HG03045 (cell line): ENCODE data around the gene EIF4G1.
"Not testable (repeated sequence)": the region's sequence is repeated elsewhere in the genome, so short reads cannot be mapped to it uniquely, and the experiment has no call there.

ENCODE experiments used
- ATAC-seq: cut with Tn5 transposase; IDR thresholded peaks from one replicate; pipeline ENCODE4 v1.9.1; 2021; ENCODE audit warnings: mild to moderate bottlenecking, moderate library complexity; ENCODE audit not compliant: unreplicated experiment

The EIF4G1 gene, protein sequence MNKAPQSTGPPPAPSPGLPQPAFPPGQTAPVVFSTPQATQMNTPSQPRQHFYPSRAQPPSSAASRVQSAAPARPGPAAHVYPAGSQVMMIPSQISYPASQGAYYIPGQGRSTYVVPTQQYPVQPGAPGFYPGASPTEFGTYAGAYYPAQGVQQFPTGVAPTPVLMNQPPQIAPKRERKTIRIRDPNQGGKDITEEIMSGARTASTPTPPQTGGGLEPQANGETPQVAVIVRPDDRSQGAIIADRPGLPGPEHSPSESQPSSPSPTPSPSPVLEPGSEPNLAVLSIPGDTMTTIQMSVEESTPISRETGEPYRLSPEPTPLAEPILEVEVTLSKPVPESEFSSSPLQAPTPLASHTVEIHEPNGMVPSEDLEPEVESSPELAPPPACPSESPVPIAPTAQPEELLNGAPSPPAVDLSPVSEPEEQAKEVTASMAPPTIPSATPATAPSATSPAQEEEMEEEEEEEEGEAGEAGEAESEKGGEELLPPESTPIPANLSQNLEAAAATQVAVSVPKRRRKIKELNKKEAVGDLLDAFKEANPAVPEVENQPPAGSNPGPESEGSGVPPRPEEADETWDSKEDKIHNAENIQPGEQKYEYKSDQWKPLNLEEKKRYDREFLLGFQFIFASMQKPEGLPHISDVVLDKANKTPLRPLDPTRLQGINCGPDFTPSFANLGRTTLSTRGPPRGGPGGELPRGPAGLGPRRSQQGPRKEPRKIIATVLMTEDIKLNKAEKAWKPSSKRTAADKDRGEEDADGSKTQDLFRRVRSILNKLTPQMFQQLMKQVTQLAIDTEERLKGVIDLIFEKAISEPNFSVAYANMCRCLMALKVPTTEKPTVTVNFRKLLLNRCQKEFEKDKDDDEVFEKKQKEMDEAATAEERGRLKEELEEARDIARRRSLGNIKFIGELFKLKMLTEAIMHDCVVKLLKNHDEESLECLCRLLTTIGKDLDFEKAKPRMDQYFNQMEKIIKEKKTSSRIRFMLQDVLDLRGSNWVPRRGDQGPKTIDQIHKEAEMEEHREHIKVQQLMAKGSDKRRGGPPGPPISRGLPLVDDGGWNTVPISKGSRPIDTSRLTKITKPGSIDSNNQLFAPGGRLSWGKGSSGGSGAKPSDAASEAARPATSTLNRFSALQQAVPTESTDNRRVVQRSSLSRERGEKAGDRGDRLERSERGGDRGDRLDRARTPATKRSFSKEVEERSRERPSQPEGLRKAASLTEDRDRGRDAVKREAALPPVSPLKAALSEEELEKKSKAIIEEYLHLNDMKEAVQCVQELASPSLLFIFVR (N-terminal part only)

DNA sequence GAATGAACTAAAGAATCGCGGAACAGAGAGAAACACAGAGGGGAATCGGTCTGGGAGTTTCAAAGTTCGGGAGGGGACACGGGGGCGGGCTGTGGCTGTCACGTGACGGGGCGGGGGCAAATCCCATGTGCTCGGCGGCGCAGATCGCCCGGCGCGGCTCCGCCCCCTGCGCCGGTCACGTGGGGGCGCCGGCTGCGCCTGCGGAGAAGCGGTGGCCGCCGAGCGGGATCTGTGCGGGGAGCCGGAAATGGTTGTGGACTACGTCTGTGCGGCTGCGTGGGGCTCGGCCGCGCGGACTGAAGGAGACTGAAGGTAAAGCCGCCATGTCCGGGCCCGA is at the start of gene EIF4G1:
TSS of gene EIF4G1 (plus strand) at position 244 of the 337 bp plus-strand sequence. CDS start 1,191 bp downstream, outside the sequence.
- ATAC-seq, result peak; percentile 86

DNA sequence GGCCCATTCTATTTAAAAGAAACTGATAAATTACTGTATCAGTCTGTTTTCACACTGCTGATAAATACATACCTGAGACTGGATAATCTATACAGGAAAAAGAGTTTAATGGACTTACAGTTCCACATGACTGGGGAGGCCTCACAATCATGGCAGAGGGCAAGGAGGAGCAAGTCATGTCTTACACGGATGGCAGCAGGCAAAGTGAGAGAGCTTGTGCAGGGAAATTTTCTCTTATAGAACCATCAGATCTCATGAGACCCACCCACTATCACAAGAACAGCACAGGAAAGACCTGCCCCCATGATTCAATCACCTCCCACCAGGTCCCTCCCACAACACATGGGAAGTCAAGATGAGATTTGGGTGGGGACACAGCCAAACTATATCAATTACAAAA is 47.2 kb upstream of the EIF4G1 start:
- not testable (repeated sequence) for ATAC-seq

DNA sequence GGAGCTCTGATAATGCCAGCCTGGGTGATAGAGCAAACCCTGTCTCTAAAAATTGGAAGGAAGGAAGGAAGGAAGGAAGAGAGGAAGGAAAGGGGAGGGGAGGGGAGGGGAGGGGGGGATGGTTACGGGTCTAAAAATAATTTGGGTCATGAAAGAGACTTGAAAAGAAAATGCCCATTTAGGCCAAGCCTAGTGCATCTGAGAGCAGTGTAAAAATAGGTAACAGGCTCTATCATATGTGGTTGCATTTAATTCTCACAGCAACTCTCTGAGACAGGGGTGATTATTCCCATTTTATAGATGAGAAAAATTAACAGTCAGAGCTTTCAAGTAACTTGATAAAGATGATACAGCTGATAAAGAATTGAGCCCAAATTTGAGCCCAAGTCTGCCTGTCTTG is 42.1 kb upstream of the EIF4G1 start:
- ATAC-seq, result no peak

DNA sequence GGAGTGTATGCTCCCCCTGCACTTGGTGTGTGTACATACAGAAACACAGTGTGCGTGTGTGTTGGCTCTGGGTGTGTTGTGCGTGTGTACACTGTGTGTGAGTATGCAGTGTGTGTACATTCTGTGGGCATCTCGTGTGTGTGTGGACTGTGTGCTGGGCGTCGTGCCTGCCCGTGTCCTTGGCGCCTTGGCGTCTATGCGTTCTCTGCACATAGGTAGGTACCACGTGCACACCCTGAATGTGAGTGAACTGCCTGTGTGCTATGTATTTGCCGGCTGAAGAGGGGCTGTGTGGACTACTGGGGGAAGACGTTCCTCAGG is 39.1 kb upstream of the EIF4G1 start:
- no peak for ATAC-seq

DNA sequence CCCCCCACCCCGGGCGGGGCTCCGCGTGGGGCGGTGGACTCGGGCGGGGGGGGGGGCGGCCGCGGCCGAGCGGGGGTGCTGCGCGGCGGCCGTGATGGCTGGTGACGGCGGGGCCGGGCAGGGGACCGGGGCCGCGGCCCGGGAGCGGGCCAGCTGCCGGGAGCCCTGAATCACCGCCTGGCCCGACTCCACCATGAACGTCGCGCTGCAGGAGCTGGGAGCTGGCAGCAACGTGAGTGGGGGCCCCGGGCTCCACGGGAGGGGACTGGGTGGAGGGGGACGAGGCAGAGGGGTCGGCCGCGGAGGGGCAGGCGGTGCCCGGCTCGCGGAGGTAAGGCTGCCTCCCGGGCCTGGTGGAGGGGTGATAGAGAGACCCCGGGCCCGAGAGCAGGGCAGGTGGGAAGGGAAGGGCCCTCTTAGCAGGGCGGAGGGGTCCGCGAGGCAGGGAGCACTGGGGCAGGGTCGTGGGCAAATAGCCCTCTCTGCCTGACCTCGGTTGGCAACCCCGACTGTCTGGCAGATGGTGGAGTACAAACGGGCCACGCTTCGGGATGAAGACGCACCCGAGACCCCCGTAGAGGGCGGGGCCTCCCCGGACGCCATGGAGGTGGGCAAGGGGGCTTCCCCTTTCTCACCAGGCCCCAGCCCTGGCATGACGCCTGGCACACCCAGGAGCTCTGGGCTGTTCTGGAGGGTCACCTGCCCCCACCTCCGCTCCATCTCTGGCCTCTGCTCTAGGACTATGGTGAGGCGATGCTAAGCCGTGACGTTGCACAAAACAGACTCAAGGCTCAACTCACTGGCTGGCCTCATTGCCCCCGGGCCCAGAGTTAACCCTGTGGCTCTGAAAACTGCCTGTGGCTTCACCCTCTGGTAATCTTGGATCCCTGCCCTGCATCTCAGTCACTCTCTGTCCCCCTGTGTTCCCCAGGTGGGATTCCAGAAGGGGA is 38.2 kb upstream of the EIF4G1 start, which contains the start of gene ECE2:
TSS of gene ECE2 (plus strand) at position 62 of the 950 bp plus-strand sequence. CDS start at position 194, 132 bp downstream.
- no peak for ATAC-seq

DNA sequence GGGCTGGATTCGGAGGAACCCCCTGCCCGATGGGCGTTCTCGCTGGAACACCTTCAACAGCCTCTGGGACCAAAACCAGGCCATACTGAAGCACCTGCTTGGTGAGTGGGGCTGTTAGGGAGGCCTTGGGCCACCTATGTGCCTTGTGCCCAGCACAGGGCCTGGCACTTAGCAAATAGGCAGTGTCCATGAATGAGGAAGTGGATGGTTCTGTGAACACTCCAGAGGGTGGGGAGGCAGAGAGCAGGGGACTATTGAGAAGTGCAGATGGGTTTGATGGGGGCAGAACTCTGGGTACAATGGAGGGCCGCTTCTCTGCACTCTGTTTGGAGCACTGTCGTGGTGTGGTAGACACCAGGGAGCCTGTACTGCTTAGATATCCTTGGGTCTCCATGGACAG is 37.0 kb upstream of the EIF4G1 start:
- no peak for ATAC-seq

DNA sequence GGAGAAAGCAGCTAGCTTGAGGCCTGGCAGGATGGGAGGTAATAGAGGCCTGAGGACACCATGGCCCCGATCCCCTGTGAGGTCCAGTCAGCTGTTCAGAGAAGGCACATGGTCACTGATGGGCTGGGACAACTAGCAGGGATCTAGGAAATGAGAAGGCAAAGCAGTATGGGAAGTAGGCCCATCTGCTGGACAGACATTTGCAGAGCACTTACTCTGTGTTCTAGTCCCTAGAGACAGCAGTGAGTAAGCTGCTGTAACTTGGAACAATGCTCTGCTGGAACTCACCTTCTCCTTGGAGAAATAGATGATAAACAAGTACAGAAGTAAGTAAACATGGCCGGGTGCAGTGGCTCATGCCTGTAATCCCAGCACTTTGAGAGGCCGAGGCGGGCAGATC is 31.5 kb upstream of the EIF4G1 start:
- ATAC-seq, result no peak

DNA sequence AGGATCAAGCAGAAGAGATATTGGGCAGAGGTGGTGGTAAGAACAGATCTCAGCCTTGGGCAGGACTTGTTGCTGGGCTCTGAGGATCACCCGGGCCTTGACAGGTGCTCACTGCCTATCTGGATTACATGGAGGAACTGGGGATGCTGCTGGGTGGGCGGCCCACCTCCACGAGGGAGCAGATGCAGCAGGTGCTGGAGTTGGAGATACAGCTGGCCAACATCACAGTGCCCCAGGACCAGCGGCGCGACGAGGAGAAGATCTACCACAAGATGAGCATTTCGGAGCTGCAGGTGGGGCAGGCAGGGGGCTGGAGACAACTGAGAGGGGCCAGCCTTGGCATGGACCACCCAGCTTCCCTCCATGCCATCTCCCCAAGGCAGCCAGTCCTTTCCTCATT is 30.7 kb upstream of the EIF4G1 start:
- no peak for ATAC-seq

DNA sequence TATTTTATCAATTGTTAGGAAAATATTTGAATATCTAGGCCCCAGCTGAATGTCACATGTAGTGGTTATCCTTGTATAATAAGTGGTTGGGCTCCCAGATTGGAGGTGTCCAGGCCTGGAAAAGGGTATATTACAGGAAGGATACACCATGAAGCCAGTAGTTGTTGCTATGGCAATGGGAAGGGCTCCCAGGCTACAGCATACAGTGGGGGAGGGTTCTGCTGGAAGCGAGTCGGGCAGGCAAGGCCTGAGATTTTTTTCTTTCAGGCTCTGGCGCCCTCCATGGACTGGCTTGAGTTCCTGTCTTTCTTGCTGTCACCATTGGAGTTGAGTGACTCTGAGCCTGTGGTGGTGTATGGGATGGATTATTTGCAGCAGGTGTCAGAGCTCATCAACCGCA is 29.7 kb upstream of the EIF4G1 start:
- ATAC-seq, result no peak

DNA sequence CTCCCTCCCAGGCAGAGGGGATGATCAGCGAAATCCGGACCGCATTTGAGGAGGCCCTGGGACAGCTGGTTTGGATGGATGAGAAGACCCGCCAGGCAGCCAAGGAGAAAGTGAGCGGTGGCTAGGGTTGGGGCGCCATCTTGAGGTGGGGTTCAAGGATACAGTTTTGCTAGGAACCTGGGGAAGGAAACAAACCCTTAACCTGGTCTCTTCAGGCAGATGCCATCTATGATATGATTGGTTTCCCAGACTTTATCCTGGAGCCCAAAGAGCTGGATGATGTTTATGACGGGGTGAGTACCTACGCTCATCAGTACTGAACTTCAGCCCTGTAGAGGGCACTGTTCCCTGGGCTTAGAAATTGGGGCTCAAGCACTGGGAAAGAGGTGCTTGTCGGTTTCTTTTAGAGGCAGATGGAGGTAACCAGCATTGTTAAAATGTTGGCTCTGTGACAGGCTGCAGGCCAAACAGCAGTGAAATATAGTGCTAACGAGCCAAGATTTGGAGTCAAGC is 24.9 kb upstream of the EIF4G1 start:
- ATAC-seq, result no peak

DNA sequence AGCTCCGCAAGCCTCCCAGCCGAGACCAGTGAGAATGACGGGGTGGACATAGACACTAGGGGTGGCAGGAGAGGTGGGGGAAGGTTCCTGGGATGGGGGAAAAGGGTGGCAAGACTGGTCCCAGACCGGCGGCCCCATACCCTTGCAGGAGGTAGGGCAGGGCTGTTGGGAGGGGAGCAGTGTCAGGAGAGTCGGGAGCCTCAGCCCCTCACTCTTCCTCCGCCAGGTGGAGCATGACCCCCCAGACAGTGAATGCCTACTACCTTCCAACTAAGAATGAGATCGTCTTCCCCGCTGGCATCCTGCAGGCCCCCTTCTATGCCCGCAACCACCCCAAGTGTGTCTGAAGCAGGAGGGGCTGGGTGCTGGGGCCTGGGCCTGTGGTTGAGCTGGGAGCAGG is 24.1 kb upstream of the EIF4G1 start:
- ATAC-seq, result no peak

DNA sequence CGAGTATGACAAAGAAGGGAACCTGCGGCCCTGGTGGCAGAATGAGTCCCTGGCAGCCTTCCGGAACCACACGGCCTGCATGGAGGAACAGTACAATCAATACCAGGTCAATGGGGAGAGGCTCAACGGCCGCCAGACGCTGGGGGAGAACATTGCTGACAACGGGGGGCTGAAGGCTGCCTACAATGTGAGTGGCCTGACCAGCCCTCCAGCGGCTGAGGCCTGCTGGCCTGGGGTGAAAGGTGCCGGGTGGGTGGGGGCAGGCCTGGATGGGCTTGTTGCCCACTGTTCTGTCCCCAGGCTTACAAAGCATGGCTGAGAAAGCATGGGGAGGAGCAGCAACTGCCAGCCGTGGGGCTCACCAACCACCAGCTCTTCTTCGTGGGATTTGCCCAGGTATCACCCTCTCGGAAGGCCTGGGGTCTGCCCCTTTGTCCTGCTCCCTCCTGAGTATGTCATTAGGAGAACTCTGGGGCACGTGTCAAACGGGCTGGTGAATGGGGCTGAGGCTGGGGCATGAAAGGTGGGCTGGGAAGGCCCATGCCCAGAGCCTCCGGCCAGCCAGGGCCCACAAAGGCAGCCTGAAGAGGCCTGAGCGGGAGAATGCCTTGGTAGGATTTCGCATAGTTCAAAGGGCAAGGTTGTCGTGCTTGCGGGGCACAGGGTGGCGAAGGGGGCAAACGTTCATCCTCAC is 23.2 kb upstream of the EIF4G1 start:
- no peak for ATAC-seq

DNA sequence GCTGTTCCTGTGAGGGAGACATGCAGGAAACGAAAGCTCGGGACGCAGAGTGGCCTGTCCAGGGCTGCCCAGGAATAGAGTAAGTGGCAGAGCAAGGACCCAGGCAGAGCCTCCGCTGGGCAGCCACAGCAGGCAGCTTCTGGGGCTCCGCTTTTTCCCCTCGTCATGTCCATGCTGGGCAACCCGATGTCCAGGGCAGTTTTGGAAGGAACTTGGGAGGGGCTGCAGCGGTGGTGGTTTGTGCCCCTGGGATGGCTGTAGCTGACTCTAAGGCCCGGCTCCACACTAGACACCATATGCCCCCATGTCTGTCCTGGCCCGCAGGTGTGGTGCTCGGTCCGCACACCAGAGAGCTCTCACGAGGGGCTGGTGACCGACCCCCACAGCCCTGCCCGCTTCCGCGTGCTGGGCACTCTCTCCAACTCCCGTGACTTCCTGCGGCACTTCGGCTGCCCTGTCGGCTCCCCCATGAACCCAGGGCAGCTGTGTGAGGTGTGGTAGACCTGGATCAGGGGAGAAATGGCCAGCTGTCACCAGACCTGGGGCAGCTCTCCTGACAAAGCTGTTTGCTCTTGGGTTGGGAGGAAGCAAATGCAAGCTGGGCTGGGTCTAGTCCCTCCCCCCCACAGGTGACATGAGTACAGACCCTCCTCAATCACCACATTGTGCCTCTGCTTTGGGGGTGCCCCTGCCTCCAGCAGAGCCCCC is 22.5 kb upstream of the EIF4G1 start:
- no peak for ATAC-seq

DNA sequence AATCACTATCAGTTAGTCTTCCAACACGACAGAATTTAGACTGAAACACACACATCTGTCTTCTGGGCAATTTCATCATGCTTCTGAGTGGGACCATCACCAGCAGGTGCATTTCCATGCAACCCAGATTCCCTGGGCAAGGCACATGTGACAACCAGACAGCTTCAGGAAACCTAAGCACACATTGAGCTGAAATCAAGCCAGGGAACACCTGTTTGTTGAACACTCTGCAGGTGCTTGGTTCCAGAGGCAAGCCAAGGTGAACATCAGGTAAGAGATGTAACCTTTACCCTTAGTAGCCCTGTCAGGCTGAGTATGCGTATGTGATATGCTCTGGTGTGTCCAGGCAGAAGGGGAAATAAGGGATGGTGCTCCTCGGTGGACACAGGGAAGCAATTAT is 18.6 kb upstream of the EIF4G1 start:
- no peak for ATAC-seq

DNA sequence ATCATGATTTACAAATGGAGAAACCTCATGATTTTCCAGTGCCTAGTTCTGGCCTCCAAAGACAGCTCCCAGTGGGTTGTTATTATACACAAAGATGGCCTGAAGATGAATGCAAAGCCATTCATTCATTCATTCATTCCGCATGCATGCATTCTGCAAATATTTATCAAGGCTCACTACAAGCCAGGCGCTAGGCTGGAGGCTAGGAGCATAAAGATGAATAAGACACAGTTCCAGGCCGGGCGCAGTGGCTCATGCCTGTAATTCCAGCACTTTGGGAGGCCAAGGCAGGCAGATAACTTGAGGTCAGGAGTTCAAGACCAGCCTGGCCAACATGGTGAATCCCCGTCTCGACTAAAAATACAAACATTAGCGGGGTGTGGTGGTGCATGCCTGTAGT is 17.8 kb upstream of the EIF4G1 start:
- no peak for ATAC-seq

DNA sequence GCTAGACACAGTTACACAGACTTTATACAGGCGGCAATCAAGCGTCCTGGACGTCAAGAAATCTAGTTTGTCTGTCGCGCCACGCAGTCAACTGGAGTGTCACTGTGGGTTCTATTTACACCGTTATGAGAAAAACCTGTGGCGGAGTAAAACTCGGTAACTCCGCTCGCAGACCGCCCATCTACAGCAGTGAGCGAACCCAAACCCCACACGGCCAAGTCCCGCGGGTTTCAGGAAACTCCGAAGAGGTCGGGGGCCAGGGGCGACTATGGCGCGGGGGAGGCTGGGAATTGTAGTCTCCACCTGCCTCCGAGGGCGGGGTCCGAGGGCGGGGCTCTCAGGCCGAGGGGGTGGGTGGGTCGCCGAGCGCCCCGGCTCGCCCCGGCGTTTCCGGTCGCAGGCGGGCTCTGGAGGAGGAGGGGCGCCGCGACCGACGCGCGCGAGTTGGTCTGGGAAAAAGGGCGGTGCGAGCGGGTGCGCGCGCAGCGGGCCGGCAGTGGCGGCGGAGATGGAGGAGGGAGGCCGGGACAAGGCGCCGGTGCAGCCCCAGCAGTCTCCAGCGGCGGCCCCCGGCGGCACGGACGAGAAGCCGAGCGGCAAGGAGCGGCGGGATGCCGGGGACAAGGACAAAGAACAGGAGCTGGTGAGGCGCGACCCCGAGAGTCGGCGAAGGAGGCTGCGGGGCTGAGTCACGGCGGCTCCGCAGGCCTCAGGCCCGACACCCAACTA is 15.5 kb upstream of the EIF4G1 start, which contains the start of gene PSMD2:
TSS of gene PSMD2 (plus strand) at position 483 of the 729 bp plus-strand sequence. CDS start at position 509, 26 bp downstream.
- ATAC-seq, result peak; percentile 93

DNA sequence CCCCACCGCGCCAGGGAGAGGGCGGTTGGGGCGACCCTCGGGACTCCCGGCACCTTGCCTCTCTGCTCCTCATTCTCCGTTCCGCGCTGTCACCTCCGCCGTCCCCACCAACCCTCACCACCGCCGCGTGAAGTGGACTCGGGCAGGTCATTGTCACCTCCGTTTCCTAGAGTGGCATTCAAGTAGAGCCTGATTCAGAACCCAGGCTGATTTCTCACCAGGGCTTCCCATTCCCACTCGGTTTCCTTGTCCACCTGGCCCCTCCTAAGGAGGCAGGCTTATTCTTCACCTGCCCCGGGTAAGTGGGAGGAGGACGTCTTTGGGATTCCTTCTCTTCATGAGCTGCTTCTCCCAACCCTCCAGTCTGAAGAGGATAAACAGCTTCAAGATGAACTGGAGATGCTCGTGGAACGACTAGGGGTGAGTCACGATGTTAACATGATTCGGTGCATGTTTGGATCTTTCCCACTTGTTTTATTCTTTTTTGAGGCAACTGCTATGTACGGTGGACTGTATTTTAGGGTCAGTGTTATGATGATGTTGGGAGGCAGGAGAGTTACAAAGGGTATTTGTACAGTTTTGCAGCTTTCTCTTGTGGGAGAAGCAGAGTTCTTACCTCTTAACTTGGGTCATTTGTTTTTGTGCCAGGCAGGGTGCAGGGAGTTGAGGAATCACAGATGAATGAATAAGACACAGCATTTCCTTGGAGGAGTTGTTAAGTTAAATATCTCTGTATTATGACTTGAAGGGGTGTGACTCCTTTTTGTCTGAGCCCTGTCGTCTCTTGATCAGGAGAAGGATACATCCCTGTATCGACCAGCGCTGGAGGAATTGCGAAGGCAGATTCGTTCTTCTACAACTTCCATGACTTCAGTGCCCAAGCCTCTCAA is 14.7 kb upstream of the EIF4G1 start:
- no peak for ATAC-seq
